ENCODE data around the gene NUP188.
"Not testable (repeated sequence)": the region's sequence is repeated elsewhere in the genome, so short reads cannot be mapped to it uniquely, and the experiment has no call there.

The NUP188 gene

DNA sequence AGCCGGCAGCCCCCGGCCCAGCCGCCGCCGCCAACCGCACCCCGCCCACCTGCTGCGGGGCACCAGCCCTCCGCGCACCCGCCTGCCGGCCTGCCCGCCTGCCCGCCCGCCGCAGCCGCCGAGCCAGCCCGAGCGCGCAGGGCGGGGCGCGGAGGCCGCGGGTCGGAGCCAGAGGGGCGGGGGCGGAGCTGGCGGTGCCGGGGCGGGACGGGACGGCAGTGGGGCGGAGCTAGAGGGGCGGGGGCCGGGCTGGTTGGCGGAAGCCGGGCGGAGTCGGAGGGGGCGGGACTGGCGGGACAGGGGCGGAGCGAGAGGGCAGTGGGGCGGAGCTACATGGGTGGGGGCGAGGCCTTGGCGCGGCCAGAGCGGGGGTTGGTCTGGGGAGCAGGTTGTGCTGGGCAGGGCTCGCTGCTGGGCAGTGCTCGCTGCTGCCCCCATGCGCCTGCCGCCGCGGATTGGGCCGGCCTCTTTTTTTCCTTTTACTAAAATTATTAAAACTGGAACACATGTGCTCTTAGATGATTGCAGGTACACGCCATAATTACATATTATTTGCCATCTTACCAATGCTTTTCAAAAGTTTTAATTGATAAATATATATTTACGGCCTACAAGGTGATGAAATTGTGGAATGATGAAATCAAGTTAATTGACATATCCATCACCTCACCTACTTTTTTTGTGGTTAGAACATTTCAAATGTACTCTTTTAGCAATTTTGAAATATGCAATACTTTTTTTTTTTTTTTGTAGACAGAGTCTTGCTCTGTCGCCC, 80.9 kb downstream of the NUP188 start, which contains the start of gene SH3GLB2:
Gene SH3GLB2 (minus strand): TSS at position 140 of the 775 bp plus-strand sequence. CDS start 177 bp downstream, outside the sequence.
- peak; percentile 92 for DNase-seq (ENCODE audit: low read depth)

DNA sequence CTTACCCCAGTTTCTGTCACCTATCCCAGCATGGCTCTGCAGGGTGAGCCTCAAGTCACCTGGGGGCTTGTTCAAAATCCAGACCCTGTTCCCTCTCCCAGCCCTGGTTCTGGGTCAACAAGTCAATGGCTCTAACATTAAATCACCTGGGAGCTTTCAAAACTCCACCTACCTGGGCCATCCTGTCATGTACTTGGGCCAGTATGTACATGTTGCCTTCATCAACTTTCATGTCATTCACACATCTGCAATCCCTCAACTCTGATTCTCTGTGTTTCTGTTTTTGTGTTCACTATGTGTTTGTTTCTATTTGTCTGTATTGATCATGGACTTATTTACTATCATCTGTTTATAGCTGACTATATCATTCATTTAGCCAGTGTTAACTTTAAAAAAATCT, 82.7 kb downstream of the NUP188 start:
- no peak for DNase-seq (ENCODE audit: low read depth)

DNA sequence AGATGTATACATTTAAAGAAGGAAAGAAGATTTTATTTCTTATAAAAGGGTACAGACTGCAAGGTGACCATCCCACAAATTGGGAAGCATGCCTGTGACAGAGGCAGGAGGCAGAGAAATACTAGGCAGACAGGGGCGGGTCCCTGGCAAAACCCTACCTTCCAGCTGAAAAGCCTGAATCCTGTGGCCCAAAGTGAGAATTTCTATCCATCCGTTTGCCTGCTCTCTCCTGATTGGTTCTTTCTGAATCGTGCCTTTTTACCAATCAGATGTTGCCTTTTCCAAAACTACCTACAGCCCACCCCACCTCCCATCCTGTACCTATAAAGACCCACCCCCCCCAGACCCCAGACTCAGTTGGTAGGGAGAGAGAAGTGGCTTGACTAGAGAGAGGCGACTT, 84.0 kb downstream of the NUP188 start:
- no peak for DNase-seq (ENCODE audit: low read depth)

- no peak for DNase-seq (ENCODE audit: low read depth)
These were observed 85.2 kb downstream of the NUP188 start for GRCh38 chr9:129032541-129033159.

DNA sequence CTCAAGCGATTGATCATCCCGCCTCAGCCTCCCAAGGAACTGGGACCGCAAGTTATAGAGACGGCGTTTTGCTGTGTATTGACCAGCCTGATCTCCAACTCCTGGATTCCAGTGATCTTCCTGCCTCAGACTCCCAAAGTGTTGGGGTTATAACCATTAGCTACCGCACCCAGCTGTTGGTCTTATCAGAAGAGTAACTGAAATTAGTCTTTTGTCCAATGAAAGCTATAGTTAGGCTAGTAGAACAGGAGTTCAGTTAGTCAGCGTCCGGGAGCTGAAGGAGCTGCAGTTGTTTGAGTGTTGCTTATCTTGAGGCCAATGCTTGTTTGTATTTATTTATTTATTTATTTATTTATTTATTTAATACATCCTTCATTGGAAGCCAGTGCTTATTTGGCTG, 85.7 kb downstream of the NUP188 start:
- DNase-seq (ENCODE audit: low read depth): no peak

GRCh38 chr9:129035838-129036237, 88.3 kb downstream of the NUP188 start:
- not testable (repeated sequence) for DNase-seq (ENCODE audit: low read depth)

DNA sequence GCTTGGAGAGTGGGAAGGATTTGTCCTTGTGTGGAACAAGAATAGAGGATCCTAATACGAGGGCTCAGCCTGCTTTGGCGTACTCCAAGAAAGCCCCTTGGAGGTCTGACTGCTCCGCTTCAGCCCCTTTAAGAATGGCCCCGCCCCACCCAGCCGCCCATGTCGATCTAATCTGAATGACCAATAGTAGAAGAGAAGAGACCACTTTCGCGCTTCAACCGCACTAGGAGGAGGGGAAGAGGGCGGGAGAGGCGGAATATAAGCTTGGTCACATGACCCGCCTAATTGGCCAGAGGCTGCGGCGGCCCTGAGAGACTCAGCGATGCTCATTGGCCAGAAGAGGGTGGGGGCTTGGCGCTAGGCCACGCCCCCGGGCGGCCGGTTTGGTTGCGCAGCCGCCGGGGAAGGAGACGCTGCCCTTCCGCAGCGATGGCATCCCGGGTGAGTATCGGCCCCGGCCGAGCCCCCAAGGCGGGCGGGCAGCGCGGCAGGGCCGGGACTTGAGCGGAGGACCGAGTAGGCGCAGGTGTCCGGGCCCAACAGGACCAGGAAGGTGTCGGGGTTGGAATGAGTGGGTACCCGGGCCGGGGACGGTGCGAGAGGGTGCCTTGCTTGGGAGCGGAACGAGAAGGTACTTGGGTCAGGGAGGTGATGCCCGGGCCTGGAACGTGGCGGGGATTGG, 88.9 kb downstream of the NUP188 start, which contains the start of gene MIGA2:
Gene MIGA2 (plus strand): TSS at position 386 of the 682 bp plus-strand sequence. CDS start 3,969 bp downstream, outside the sequence.
- peak; percentile 100 for DNase-seq (ENCODE audit: low read depth)

GRCh38 chr9:129036923-129037766, 89.6 kb downstream of the NUP188 start:
- peak; percentile 23 for DNase-seq (ENCODE audit: low read depth)

DNA sequence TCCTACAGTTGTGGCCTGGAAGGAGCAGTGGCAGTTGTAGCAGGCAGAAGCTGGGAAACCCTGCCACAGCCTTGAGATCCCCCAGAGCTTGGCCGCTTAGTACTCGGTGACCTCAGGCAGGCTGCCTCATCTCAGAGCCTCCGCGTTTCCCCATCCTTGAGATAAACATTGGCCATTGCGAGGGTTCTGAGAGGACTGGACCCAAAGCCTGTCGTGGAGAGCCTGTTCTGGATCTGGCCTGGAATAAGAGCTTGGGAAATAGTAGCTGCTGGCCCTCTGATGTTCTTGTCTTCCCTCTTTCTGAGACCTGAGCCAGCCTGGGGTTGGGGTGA, 90.2 kb downstream of the NUP188 start:
- no peak for DNase-seq (ENCODE audit: low read depth)

DNA sequence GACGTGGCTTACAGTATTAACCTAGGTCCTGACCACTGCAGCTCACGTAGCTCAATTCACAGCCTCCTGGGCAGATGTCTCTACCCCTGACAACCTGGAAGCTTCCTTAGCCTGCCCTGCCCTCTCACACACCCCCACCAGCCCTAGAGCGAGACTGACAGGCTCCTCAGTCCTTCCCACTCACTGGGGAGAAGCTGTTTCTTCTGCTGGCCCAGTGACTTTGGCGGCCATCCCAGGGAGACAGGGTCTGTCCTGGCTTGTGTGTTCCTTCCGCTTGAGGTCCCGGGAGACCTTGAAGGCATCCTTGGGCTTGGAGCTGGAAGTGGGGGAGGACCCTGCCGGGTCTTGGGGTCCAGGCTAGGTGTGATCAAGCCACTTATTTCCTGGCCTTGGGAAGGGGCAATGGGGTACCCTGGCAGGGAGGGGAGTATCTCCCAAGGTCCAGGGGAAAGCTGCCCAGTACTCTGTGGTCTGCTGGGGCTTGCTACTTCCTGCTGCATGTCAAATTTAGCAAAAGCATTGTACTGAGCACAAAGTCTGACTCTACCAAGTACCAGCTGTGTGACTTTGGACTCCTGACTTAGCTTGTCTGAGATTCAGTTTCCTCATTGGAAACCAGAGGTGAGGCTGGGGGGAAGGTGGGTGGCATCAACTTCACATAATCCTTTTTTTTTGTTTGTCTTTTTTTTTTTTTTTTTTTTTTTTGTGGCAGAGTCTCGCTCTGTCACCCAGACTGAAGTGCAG, 90.8 kb downstream of the NUP188 start:
- DNase-seq (ENCODE audit: low read depth): no peak

DNA sequence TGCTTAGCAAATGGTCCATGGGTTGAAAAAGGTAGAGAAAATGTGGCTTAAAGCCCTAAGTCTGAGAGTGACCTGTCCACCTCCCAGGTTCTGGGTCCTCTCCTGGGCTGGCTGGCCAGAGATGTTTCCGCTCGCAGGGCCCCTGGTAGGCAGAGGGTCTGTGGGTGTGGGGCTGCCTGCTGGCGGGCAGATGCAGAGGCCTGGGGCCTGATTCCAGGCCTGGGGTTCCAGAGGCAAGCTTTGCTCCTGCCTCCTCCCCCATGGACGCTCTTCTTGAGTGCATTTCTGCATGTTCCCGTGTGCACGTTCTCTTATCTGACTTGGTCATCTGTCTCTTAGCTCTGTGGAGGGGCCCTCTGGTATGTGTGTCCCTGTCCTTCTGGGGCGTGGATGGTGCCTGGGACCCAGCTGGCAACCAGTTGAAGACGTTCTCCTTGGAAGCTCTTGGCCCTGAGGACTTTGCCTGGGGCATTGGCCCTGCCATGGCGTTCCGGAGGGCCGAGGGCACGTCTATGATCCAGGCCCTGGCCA, 92.7 kb downstream of the NUP188 start:
- DNase-seq (ENCODE audit: low read depth): no peak

- DNase-seq (ENCODE audit: low read depth): no peak
These were observed 94.5 kb downstream of the NUP188 start for GRCh38 chr9:129042016-129042415.

GRCh38 chr9:129052592-129052991, 105.1 kb downstream of the NUP188 start:
- no peak for DNase-seq (ENCODE audit: low read depth)

- DNase-seq (ENCODE audit: low read depth): no peak
These were observed 105.5 kb downstream of the NUP188 start for GRCh38 chr9:129053020-129053419.

- DNase-seq (ENCODE audit: low read depth): no peak
These were observed 106.8 kb downstream of the NUP188 start for GRCh38 chr9:129054163-129054851.

All from ELR (cell line).